HG03066 (cell line): ENCODE results near the gene EPHB4.
A peak's percentile ranks its signal among the peaks of the same experiment; 100 is the strongest.
"Not testable (repeated sequence)": the region's sequence is repeated elsewhere in the genome, so short reads cannot be mapped to it uniquely, and the experiment has no call there.

Experiments
- ATAC-seq: cut with Tn5 transposase; IDR thresholded peaks from one replicate; pipeline ENCODE4 v1.9.1; 2021; ENCODE audit warnings: low read depth; ENCODE audit not compliant: unreplicated experiment

Gene EPHB4

GRCh38 chr7:100823140-100823525, 4.2 kb downstream of the EPHB4 start:
- no peak for ATAC-seq

- ATAC-seq: no peak
Observed at GRCh38 chr7:100822236-100823139, 4.8 kb downstream of the EPHB4 start.

GRCh38 chr7:100819586-100819985, 7.7 kb downstream of the EPHB4 start:
- no peak for ATAC-seq

- no peak for ATAC-seq
Observed at GRCh38 chr7:100818825-100819224, 8.5 kb downstream of the EPHB4 start.

- no peak for ATAC-seq
Observed at GRCh38 chr7:100818366-100818765, 9.0 kb downstream of the EPHB4 start.

GRCh38 chr7:100817097-100817496, 10.2 kb downstream of the EPHB4 start:
- no peak for ATAC-seq

GRCh38 chr7:100816515-100816914, 10.8 kb downstream of the EPHB4 start:
- ATAC-seq: not testable (repeated sequence)

GRCh38 chr7:100812729-100813128, 14.6 kb downstream of the EPHB4 start:
- ATAC-seq: no peak

- ATAC-seq: no peak
Observed at GRCh38 chr7:100811480-100811879, 15.8 kb downstream of the EPHB4 start.

GRCh38 chr7:100808354-100808875, 18.9 kb downstream of the EPHB4 start:
- ATAC-seq: no peak

- not testable (repeated sequence) for ATAC-seq
Observed at GRCh38 chr7:100806883-100807282, 20.4 kb downstream of the EPHB4 start.

- no peak for ATAC-seq
Observed at GRCh38 chr7:100806276-100806675, 21.0 kb downstream of the EPHB4 start.

- no peak for ATAC-seq
Observed at GRCh38 chr7:100804681-100805431, 22.5 kb downstream of the EPHB4 start.

GRCh38 chr7:100803398-100804161, 23.7 kb downstream of the EPHB4 start:
- ATAC-seq: peak; percentile 76

GRCh38 chr7:100802951-100803350, 24.4 kb downstream of the EPHB4 start:
- ATAC-seq: no peak

GRCh38 chr7:100801833-100802568, 25.3 kb downstream of the EPHB4 start:
- no peak for ATAC-seq

- ATAC-seq: no peak
Observed at GRCh38 chr7:100799037-100799896, 28.1 kb downstream of the EPHB4 start.

- ATAC-seq: no peak
Observed at GRCh38 chr7:100794741-100795140, 32.6 kb downstream of the EPHB4 start.
